Activated CD4-positive, alpha-beta T cell treated with anti-CD3 and anti-CD28 coated beads, Interleukin-2, amount 50 U/mL, for 16 hours (primary cell): Measurements from ENCODE around the gene CETP.
A peak's percentile ranks its signal among the peaks of the same experiment; 100 is the strongest.
"Not testable (repeated sequence)": the region's sequence is repeated elsewhere in the genome, so short reads cannot be mapped to it uniquely, and the experiment has no call there.

Source experiments
- DNase-seq: peaks from one replicate; pipeline ENCODE4 v3.0.0-alpha.2; 2020

Gene CETP

DNA sequence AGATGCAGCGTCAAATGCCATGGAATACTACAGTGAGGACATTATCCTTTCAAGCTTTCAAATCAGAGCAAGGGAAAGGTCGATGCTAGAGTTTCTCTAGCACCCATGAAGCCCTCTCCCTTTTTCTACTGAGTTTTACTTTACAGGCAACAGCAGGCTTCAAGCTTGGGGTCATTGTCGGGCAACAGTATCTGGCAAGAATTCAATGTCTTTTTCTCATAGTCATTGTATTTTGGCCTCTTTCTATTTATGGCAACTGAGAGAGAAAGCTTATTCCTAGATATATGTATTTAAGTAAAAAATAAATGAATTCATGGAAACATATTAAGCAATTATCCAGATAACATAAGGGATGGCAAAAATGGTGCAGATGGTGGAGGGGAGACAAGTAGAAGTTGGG, 364 bp upstream of the CETP start:
- no peak for DNase-seq

DNA sequence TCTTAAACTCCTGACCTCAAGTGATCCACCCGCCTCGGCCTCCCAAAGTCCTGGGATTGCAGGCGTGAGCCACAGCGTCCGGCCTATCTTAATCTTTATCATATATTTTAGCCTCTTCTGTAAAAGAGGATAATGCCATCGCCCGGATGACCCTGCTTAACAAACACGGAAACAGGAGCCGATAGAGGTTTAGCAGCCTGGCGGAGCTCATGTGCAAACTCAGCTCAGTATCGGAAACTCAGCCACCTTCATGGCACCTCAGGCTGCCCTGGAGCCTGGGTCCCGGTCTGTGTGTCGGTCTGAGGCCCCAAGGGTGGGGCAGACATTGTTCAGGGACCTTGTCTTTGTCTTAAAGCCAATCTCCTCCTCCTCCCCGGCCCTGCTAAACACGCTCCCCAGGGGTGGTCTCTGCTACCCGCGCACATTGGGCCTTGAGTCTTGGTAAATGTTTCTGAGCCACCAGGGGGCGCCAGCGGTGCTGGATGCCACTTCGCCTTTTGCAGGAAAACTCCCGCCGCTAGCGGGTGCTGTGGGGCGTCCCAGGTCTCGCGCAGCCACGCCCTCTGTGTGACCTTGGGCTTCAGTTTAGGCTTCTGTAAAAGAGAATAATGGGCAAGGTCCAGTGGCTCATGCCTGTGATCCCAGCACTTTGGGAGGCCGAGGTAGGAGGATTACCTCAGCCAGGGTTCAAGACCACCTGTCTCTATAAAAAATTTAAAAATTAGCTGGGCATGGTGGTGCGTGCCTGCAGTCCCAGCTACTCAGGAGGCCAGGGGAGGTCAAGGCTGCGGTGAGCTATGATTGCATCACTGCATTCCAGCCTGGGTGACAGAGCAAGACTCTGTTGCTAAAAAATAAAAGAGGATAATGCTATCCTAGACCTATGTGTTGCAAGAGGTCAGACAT, 2.7 kb downstream of the CETP start:
- DNase-seq, result peak; percentile 94

- no peak for DNase-seq
Measured at GRCh38 chr16:56965149-56966092, 3.7 kb downstream of the CETP start.

GRCh38 chr16:56966093-56966475, 4.3 kb downstream of the CETP start:
- DNase-seq, result no peak

DNA sequence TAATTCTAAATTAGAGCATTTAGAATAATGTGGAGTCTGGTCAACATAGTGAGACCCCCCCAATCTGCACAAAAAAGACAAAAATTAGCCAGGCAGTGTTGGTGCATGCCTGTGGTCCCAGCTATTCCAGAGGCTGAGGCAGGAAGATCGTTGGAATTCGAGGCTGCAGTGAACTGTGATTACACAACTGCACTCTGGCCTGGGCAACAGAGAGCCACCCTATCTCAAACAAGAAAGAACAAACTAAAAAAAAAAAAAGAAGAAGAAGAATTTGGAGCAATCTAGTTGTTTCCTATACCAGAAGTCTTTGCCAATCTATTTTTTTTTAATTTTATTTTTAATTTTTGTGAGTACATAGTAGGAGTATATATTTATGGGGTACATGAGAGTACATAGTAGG, 6.0 kb downstream of the CETP start:
- DNase-seq, result no peak

DNA sequence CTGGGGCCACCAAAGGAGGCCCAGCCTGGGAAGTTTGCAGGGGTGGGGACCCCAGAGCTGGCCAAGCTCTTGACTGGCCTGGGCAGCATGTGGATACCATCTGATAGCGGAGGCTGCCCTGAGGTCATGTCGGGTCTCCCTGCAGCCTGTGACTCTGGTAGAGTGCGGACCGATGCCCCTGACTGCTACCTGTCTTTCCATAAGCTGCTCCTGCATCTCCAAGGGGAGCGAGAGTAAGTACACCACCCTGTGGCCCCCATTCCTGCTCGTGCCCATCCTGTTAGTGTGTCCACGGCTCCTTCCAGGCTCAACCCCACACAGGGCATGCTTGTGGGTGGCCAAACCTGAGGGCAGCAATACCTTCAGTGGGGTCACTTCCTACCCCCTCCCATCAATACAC, 8.0 kb downstream of the CETP start:
- DNase-seq, result no peak

- no peak for DNase-seq
Measured at GRCh38 chr16:56970934-56971767, 9.4 kb downstream of the CETP start.

DNA sequence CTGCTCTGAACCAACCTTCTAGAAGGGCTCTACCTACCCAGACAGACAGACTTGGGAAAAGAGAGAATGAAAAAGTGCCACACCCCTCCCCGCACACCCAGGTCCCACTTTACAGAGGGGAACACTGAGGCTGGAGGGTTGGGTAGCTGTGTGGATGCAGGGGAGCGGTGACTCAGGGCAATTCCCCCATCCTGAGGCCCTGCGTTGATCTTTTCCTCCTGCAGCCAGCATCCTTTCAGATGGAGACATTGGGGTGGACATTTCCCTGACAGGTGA, 10.0 kb downstream of the CETP start:
- no peak for DNase-seq

GRCh38 chr16:56972403-56973293, 10.9 kb downstream of the CETP start:
- DNase-seq, result no peak

DNA sequence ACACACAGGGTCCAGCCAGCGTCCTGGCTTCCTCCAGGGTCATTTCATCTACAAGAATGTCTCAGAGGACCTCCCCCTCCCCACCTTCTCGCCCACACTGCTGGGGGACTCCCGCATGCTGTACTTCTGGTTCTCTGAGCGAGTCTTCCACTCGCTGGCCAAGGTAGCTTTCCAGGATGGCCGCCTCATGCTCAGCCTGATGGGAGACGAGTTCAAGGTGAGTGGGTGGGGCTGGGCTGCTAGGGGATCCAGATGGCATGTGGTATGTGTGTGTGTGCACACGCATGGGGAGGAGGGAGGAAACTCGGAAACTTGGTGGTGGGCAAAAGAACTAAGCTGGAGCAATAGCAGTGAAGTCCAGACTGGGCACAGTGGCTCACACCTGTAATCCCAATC, 11.5 kb downstream of the CETP start:
- DNase-seq, result no peak

DNA sequence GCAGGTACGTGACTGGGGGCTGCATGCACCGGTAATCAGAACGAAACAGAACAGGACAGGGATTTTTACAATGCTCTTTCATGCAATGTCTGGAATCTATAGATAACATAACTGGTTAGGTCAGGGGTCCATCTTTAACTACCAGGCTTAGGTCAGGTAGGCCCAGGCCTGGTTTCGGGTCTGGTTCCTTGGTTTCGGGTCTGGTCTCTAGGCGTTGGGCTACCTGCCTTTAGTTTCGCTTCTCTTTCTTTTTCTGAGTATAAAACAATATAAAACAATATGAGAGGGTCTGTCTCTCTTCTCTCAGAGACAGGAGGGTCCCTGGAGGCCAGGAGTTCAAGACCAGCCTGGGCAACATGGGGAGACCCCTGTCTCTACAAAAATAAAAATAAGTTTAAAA, 12.1 kb downstream of the CETP start:
- DNase-seq, result not testable (repeated sequence)

GRCh38 chr16:56974549-56975300, 13.0 kb downstream of the CETP start:
- no peak for DNase-seq

DNA sequence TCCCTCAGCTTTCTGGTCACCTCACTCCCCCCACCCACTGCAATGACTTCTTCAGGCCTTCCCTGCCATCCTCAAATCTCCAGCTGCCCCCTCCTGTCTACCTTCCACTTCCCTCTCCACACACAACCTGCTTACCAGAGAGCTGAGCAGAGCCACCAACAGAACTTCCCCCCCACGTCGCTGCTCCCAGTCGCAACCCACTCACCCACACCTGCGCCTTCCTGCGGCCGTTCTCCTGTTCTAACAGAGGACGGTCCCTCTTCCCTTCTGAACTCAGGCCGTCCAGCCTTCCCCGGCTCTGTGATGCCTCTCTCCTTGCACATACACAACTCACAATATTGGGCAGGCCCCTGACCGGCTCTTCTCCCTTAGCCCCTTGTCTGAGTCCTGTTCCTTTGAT, 14.0 kb downstream of the CETP start:
- no peak for DNase-seq

GRCh38 chr16:56977216-56977615, 15.5 kb downstream of the CETP start:
- no peak for DNase-seq

DNA sequence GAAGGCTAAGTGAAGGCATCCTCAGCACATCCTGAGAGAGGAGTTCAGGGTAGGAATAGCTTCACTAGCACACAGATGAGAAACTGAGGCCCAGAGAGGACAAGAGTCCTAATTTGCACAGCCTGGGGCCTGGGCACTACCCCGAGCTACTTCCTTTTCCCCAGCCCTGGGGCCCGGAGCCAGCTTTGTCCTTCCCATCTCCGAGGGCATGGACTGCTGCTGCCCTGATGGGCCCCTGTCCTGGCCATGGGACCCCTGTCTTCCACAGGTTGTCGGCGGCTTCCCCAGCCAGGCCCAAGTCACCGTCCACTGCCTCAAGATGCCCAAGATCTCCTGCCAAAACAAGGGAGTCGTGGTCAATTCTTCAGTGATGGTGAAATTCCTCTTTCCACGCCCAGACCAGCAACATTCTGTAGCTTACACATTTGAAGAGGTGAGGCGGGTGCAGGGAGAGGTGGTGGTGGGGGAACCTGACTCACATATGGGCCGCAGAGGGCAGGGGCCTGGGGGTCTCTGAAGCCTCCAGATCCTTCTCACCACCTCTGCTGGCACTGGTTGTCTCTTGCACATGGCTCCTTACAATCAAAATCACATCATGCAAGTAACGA, 16.2 kb downstream of the CETP start:
- no peak for DNase-seq

DNA sequence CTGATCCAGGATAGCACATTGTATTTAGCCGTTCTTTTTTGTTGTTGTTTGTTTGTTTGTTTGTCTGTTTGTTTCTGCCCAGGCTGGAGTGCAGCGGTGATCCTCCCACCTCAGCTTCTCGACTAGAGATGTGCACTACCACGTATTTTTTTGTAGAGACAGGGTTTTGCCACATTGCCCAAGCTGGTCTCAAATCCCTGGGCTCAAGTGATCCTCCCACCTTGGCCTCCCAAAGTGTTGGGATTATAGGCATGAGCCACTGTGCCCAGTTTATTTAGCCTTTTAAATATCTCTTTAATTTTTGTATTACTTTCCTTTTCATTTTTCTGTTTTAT, 18.4 kb downstream of the CETP start:
- DNase-seq, result no peak

GRCh38 chr16:56980792-56981724, 19.3 kb downstream of the CETP start:
- DNase-seq, result no peak

DNA sequence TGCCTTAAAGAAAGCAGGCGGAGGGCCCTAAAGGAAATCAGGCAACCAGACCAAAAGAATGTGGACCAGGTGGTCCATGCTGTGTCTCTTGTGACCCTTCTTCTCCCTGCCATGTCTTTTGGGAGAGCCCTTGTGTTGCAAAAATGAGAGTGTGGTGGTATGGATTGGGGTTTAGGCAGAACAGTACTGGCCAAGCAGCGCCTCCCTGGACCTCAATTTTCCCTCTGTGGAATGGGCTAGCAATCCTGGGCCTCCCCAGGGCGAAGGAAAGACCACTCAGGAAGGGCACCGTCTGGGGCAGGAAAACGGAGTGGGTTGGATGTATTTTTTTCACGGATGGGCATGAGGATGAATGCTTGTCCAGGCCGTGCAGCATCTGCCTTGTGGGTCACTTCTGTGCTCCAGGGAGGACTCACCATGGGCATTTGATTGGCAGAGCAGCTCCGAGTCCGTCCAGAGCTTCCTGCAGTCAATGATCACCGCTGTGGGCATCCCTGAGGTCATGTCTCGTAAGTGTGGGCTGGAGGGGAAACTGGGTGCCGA, 20.1 kb downstream of the CETP start:
- DNase-seq, result no peak

DNA sequence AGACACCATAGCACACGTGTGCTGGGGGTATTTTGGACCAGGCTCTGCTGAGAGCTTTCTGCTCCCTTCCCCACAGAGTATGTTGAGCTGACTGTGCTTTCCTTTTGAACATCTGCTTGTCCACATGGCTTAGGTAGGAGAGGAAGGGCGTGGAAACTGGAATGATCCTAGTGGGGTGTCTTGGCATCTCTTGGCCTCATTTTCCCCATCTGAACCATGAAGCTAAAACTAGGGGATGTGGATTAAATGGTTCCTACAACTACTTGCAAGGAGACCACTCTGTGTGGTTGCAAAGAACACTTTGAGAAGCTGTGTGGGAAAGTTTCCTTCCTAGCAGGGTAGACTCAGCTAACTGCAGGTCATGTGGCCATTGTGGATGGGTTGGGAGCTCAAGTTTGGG, 20.9 kb downstream of the CETP start:
- DNase-seq, result no peak
